GM13977 (cell line): ENCODE measurements around the gene NECTIN1.

Experiments used
- DNase-seq: peaks from one replicate; pipeline ENCODE4 v3.0.0; 2012; ENCODE audit warnings: low spot score
- in situ Hi-C: fragments of 300-500 bp; cut with MboI; formaldehyde crosslinking; loops from one replicate; pipeline ENCODE4 v1.12.0; 2022; ENCODE audit warnings: low sequenced_read_pairs, low pct_unique_long_range_greater_than_20kb, mixed read lengths, inconsistent platforms; ENCODE audit not compliant: unreplicated experiment
- TF ChIP-seq, protein P1 (sequence below): IDR thresholded peaks from 2 replicates; pipeline ENCODE4 v1.5.1; 2012; ENCODE audit warnings: mild to moderate bottlenecking, control low read depth; ENCODE audit not compliant: insufficient read depth; ENCODE audit errors: extremely low read depth, missing control alignments

Gene NECTIN1

DNA sequence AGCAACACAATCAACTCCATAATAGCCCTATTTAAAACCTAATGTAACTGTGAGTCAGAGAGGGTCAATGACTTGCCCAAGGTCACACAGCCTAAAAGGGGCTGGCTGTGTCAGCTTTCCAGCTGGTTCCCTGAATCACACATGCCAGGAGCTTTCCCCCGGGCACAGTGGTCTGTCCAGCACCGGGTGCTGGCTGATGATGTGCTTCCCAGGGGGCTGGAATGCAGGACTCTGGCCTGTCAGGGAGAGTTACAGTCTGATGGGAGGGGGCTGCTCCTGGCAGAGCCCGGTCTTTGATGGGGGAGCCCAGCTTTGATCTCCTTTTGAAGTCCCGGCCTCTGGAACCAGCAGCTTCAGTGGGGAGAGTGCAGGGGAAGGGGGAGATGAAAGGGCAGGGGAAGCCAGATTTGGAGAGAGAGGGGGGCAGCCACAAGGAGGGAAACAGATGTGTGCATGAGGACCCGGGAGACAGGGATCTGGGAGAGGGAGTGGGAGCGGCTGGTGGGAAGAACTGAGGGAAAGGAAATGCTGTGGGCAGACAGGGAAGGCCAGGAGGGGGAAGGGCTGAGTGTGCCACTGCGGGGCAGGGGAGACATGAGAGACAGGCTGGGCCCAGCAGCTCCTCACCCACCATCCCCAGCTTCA, 102.7 kb downstream of the NECTIN1 start:
- DNase-seq: no peak
- in situ Hi-C loops: no loop called here

DNA sequence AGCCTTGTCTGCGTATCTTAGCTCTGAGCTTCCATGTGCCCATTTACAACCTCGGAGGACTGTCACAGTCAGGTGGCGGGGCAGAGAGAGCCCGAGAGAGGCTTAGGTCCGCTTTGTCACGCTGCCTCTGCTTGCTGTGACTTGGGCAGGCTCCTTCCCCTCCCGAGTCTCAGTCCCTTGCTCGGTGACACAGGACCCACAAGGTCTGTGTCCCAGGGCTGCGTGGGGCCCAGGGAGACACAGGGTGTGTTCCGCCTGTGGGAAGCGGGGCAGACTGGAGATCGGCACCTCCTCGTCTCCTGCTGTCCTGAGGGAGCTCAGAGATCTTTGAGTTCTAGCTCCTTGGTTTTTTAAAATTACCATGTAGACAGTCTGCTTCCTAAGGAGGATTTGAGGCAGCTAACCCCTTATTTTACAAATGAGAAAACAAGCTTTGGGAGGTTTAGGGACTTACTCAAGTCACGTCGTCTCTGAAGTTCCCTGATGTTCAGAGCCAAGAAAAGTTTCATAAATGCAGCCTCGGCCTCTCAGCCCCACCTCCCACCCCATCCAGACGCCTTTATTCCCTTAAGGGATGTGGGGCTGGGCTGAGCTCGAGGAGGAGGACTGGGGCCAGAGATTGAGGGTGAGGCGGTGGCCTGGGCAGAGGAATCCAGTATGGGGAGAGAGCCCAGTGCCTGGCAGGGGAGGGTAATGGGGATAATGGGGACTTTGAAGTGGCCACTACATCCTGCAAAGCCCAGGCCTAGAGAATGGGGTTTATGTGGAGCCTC, 103.6 kb downstream of the NECTIN1 start:
- DNase-seq: no peak
- TF ChIP-seq, protein P1, sequence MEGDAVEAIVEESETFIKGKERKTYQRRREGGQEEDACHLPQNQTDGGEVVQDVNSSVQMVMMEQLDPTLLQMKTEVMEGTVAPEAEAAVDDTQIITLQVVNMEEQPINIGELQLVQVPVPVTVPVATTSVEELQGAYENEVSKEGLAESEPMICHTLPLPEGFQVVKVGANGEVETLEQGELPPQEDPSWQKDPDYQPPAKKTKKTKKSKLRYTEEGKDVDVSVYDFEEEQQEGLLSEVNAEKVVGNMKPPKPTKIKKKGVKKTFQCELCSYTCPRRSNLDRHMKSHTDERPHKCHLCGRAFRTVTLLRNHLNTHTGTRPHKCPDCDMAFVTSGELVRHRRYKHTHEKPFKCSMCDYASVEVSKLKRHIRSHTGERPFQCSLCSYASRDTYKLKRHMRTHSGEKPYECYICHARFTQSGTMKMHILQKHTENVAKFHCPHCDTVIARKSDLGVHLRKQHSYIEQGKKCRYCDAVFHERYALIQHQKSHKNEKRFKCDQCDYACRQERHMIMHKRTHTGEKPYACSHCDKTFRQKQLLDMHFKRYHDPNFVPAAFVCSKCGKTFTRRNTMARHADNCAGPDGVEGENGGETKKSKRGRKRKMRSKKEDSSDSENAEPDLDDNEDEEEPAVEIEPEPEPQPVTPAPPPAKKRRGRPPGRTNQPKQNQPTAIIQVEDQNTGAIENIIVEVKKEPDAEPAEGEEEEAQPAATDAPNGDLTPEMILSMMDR: no peak
- in situ Hi-C loops: no loop called here

More for the DNA sequence above, 102.7 kb downstream of the NECTIN1 start:
- TF ChIP-seq, protein P1: no peak

DNA sequence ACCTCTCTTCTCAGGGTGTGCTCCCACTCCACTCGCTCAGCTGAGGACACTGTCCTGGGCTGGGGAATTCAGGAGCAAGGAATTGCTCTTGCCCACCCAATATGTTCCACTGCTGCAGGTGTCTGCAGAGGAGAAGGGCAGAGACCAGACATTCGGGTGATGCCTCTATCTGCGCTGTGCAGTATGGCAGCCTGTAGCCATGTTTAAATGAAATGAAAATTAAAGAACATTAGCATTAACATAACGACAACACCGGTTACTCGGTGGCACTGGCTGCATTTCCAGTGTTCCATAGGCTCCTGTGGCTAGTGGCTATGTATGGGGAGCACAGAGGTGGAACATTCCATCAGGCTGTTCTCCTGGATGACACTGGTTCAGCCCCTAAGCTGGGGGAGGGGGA, 104.4 kb downstream of the NECTIN1 start:
- no peak for DNase-seq
- in situ Hi-C loops: no loop called here
- TF ChIP-seq, protein P1: no peak

DNA sequence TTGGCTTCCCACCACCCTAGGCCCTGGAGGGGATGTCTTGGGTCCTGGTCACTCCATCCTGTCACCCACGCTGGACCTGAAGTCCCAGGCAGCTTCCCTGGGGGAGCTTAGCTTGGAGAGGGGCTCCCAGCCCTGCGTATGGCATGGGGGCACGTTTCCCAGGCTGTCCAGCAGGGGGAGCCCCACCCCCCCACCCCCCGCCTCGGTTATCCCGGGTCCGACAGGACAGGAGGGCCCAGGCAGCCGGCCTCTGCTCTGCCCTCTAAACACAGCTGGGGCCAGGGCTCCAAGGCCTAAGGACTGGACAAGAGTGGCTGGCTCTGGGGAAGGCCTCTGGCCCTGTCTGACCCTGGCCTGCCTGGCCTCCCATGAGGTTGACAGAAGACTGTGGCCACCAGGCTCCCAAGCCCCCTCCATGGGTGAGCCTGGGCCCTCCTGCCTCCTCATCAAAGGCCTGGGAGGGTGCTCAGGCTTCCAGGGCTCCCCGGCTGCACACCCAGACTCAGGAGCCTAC, 104.8 kb downstream of the NECTIN1 start:
- TF ChIP-seq, protein P1: peak; percentile 33
- peak; percentile 67 for DNase-seq
- in situ Hi-C loops: no loop called here

DNA sequence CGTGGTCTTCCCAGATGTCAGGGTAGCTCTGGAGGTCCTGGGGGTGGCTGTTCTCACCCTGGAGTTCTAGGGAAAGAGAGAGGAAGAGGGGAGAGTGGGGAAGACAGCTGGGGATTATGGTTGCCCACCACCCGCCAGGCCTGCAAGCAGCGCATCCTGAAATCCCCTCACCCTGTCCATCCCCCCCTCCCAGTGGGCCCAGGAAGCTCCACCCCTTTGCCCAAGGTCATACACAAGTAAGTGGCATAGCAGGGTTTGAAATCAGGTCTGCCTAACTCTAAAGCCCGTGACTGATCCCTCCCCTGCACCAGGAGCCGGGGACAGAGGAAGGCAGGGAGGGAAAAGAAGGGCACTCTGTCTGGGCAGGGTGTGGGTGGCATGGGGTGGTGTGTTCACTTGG, 105.3 kb downstream of the NECTIN1 start:
- in situ Hi-C loops: no loop called here
- TF ChIP-seq, protein P1: no peak
- no peak for DNase-seq

DNA sequence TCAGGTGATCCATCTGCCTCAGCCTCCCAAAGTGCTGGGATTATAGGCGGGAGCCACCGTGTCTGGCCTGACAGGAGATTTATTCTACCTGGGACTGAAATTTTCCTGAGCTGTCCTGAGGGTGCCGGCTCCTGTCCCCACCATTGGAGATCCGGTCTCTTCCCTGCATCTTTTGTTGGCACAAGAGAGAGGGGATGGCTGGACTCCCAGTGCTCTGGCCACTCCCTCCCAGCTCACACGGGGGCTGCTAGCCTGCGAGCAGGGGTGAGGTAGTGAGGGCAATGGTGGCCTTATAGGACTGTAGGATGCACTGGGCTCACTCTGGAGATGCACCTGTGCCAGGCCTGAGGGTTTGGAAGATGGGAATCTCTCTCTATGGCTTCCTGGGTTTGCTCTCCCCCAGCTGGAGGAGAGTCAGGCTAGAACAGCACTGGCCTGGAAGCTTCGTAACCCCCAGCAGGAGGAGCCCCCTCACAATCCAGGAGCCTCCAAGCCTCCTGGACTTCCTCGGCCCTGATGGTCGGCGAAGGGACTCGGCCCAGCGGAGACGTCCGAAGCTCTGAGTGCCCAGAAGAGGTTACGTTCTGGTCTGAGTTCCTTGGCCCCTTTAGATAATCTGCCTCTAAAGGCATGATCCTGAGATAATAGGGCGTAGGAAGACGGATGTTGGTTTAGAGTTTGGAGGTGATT, 106.4 kb downstream of the NECTIN1 start:
- no peak for DNase-seq
- in situ Hi-C loops: no loop called here
- TF ChIP-seq, protein P1: no peak
